OCI-LY7 (cell line): ENCODE results near the gene AURKB. TPM values are rescaled to one million over a fixed set of nuclear protein-coding genes. Genes with fewer than 3 reads are reported as not detected.

ENCODE experiments used
- BruUV-seq: library from RNA; stranded (reverse); fragments of 400-500 nt; replicated peaks from 2 replicates; lab custom pipeline; 2021; lab: Mats Ljungman, UMichigan
- CTCF ChIA-PET: fragments of 300-600 bp; sonication (Branson Sonifier 250); formaldehyde crosslinking; loops from one replicate; lab custom pipeline; 2022; ENCODE audit warnings: antibody characterized with exemption; ENCODE audit not compliant: unreplicated experiment; lab: Charles Lee
- POLR2A ChIA-PET: fragments of 300-600 bp; sonication (Branson Sonifier 250); formaldehyde crosslinking; loops from one replicate; lab custom pipeline; 2022; ENCODE audit warnings: antibody characterized with exemption; lab: Charles Lee
- DNase-seq: peaks from one replicate; pipeline ENCODE4 v3.0.0-alpha.2; 2015; ENCODE audit warnings: low spot score
- H2AFZ ChIP-seq: fragments of 200-600 bp; sonication (generic), shearing (Covaris generic); 2 replicates; pipeline ENCODE4 v1.6.1; 2014; ENCODE audit warnings: mild to moderate bottlenecking, antibody characterized with exemption, low read length, moderate library complexity
- H3K27ac ChIP-seq: fragments of 200-600 bp; sonication (generic); 2 replicates; pipeline ENCODE4 v1.5.1; 2014; ENCODE audit warnings: mixed run types, low read depth, mild to moderate bottlenecking, moderate library complexity, low read length, inconsistent platforms; ENCODE audit not compliant: poor library complexity, severe bottlenecking
- H3K36me3 ChIP-seq: fragments of 200-600 bp; sonication (generic); 2 replicates; pipeline ENCODE4 v1.6.1; 2014; ENCODE audit warnings: mild to moderate bottlenecking, antibody characterized with exemption, low read length, moderate library complexity, mixed read lengths; ENCODE audit not compliant: insufficient read depth
- H3K4me1 ChIP-seq: fragments of 200-600 bp; sonication (generic); 2 replicates; pipeline ENCODE4 v1.5.1; 2014; ENCODE audit warnings: mild to moderate bottlenecking, low read length; ENCODE audit not compliant: insufficient read depth, poor library complexity, severe bottlenecking
- H3K4me2 ChIP-seq: fragments of 200-600 bp; sonication (generic); 2 replicates; pipeline ENCODE4 v1.6.1; 2014; ENCODE audit warnings: mild to moderate bottlenecking, low read length
- H3K4me3 ChIP-seq: fragments of 200-600 bp; sonication (generic); 2 replicates; pipeline ENCODE4 v1.5.1; 2014; ENCODE audit warnings: mild to moderate bottlenecking, low read depth, low read length; ENCODE audit not compliant: poor library complexity, severe bottlenecking
- H3K79me2 ChIP-seq: fragments of 200-600 bp; sonication (generic); 2 replicates; pipeline ENCODE4 v1.6.1; 2016; ENCODE audit warnings: low read depth, mild to moderate bottlenecking, low read length, moderate library complexity, mixed read lengths; ENCODE audit not compliant: insufficient read depth
- H3K9me2 ChIP-seq: fragments of 200-600 bp; sonication (generic); 2 replicates; pipeline ENCODE4 v1.6.1; 2016; ENCODE audit warnings: mild to moderate bottlenecking, low read length, mixed read lengths; ENCODE audit not compliant: insufficient read depth
- H3K9me3 ChIP-seq: fragments of 200-600 bp; sonication (generic); 2 replicates; pipeline ENCODE4 v1.6.1; 2014; ENCODE audit warnings: mild to moderate bottlenecking, mixed run types, low read length, mixed read lengths
- H4K20me1 ChIP-seq: fragments of 200-600 bp; sonication (generic); 2 replicates; pipeline ENCODE4 v1.6.1; 2014; ENCODE audit warnings: mild to moderate bottlenecking, antibody characterized with exemption, low read length, moderate library complexity, mixed read lengths; ENCODE audit not compliant: insufficient read depth
- EZH2phosphoT487 ChIP-seq: fragments of 200-600 bp; sonication (generic); IDR thresholded peaks from 2 replicates; pipeline ENCODE4 v1.6.1; 2018; ENCODE audit warnings: low read depth, borderline replicate concordance, mild to moderate bottlenecking, mixed run types, antibody characterized with exemption, low read length, moderate library complexity, mixed read lengths
- intact Hi-C: fragments of 100-400 bp; cut with micrococcal nuclease; formaldehyde crosslinking; loops from one replicate; pipeline ENCODE4 v1.10.0; 2022; ENCODE audit not compliant: unreplicated experiment
- total RNA-seq, 2 experiments: library from RNA; depleted of rRNA in 1 of 2; stranded (reverse); fragments of >200 nt in 1 of 2; shearing (Covaris generic) in 1 of 2; gene quantifications; 2 replicates each; pipeline ENCODE4 v1.2.3, GENCODE V29; 2014 to 2022
- TF ChIP-seq, protein P1 (sequence below): fragments of 200-600 bp; sonication (generic); conservative IDR thresholded peaks from 2 replicates; pipeline ENCODE4 v1.5.1; 2014; ENCODE audit warnings: mild to moderate bottlenecking, antibody characterized with exemption, low read length, moderate library complexity, mixed read lengths

The AURKB gene
- total RNA-seq, 2 experiments from 2014 or later, result 283 to 310 TPM

DNA sequence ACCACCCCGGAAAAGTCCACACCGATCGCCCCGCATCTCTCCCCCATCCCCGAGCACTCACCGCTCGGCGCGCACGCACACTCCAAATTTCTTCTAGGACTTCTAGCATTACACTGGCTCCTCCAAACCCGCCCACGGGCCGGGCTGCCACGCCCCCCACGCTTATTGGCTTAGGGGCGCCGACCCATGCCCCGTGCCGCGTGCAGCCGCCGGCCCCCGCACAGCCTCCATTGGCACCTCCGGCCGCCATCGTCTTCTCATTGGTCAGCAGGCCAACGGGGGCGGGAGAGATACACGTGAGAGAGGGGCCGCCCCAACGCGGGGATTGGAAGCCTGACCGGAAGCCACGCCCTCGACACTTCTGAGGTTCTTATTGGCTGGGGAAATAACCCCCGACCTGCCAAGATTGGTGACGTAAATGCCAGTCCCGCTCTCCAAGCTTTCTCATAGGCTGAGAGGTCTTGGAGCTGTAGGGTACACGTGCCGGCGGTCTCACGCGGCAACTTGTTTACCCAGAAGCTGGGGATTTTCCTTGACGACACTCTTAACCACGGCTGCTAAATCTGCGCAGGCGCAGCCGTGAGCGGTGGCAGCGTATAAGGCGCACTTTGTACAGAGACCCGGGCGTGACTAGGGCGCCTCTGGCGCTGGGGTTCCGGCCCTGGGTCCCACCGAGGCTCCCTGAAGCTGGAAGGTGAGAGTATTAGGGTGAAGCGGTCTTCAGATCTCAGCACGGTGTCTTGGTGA, 54.0 kb downstream of the AURKB start:
- TF ChIP-seq EZH2phosphoT487, result no peak
- TF ChIP-seq, protein P1, sequence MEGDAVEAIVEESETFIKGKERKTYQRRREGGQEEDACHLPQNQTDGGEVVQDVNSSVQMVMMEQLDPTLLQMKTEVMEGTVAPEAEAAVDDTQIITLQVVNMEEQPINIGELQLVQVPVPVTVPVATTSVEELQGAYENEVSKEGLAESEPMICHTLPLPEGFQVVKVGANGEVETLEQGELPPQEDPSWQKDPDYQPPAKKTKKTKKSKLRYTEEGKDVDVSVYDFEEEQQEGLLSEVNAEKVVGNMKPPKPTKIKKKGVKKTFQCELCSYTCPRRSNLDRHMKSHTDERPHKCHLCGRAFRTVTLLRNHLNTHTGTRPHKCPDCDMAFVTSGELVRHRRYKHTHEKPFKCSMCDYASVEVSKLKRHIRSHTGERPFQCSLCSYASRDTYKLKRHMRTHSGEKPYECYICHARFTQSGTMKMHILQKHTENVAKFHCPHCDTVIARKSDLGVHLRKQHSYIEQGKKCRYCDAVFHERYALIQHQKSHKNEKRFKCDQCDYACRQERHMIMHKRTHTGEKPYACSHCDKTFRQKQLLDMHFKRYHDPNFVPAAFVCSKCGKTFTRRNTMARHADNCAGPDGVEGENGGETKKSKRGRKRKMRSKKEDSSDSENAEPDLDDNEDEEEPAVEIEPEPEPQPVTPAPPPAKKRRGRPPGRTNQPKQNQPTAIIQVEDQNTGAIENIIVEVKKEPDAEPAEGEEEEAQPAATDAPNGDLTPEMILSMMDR, result peak; percentile 43; the same call in 1 of the 2 replicates
- no TSS peak for BruUV-seq
- Histone ChIP-seq H2AFZ (peak overlapping the region; percentile 59; the same call in 1 of the 2 replicates), H3K4me3 (peak overlapping the region; percentile 75), H3K79me2 (peaks cover 5% of the 10 kb centered on the region; the same call in 1 of the 2 replicates), H4K20me1 (no peaks in the 10 kb centered on the region), H3K36me3 (peaks cover 25% of the 10 kb centered on the region), H3K9me3 (no peaks in the 10 kb centered on the region), H3K4me1 (peaks cover 60% of the 10 kb centered on the region), H3K27ac (peak overlapping the region; percentile 80), H3K4me2 (peak overlapping the region; percentile 95), H3K9me2 (no peaks in the 10 kb centered on the region)
- peak; percentile 100 for DNase-seq
- ChIA-PET CTCF (interaction anchor here (0.6 to 1.0 kb wide), 4 partner anchors 19 to 97 kb away, joined by 3 read pairs; no protein-coding TSS in a partner anchor), POLR2A (interaction anchor here (0.8 to 1.9 kb wide), 6 partner anchors 11 to 30 kb away, joined by 3 to 18 read pairs (median 4); no protein-coding TSS in a partner anchor)
- intact Hi-C loops, result loop anchor here (1.0 to 10.0 kb wide), 4 partner anchors 18 to 322 kb away; partner anchors contain the start of gene KDM6B

DNA sequence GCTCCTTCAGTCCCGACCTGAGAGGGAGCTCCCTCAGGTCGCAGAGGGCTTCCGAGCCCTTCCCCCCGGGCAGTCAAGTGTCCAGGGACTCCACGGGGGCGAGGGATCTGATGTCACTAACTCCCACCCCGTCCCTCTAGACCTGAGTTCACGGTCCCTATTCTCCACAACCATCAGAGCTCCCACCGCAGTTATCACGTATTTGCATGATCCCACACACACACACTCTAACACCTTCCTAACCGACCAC, 54.5 kb downstream of the AURKB start:
- Histone ChIP-seq H3K9me3 (no peaks in the 10 kb centered on the region), H3K4me2 (peak overlapping the region; percentile 95), H3K79me2 (peaks cover 4% of the 10 kb centered on the region; the same call in 1 of the 2 replicates), H3K27ac (peak overlapping the region; percentile 36), H2AFZ (no peak overlapping the region), H3K9me2 (no peaks in the 10 kb centered on the region), H3K36me3 (peaks cover 20% of the 10 kb centered on the region), H3K4me3 (peak overlapping the region; percentile 75), H3K4me1 (peaks cover 56% of the 10 kb centered on the region), H4K20me1 (no peaks in the 10 kb centered on the region)
- TF ChIP-seq EZH2phosphoT487, result no peak
- TF ChIP-seq, protein P1, result no peak
- POLR2A ChIA-PET, result interaction anchor here (0.9 to 1.9 kb wide), 2 partner anchors 18 to 23 kb away, joined by 3 to 18 read pairs; no protein-coding TSS in a partner anchor
- intact Hi-C loops, result loop anchor here (1.0 to 10.0 kb wide), 4 partner anchors 18 to 321 kb away; partner anchors contain the start of gene KDM6B
- no TSS peak for BruUV-seq
- DNase-seq, result no peak
- CTCF ChIA-PET, result interaction anchor here (1.0 kb wide), 1 partner anchor 97 kb away, joined by 3 read pairs; no protein-coding TSS in a partner anchor
